DND-41 (cell line): ENCODE measurements around the gene OR14I1.

ENCODE experiments used
- ATAC-seq: fragments of 200-7000 bp; cut with Tn5 transposase; 3 replicates; pipeline ENCODE4 v1.9.1; 2021; ENCODE audit warnings: low read depth; ENCODE audit not compliant: insufficient read depth
- DNase-seq: peaks from one replicate; pipeline ENCODE4 v3.0.0-alpha.2; 2020
- H2AFZ ChIP-seq: 2 replicates; pipeline ENCODE4 v1.6.0; 2012; ENCODE audit warnings: low read depth, low read length
- H3K27ac ChIP-seq: 2 replicates; pipeline ENCODE4 v1.5.1; 2012; ENCODE audit warnings: low read length, inconsistent platforms
- H3K27me3 ChIP-seq: fragments of 200-600 bp; sonication (generic); 2 replicates; pipeline ENCODE4 v1.6.0; 2012; ENCODE audit warnings: low read length, mild to moderate bottlenecking, inconsistent platforms; ENCODE audit not compliant: insufficient read depth, poor library complexity
- H3K36me3 ChIP-seq: 2 replicates; pipeline ENCODE4 v1.5.1; 2012; ENCODE audit warnings: low read length, inconsistent platforms; ENCODE audit not compliant: insufficient read depth
- H3K4me1 ChIP-seq: 2 replicates; pipeline ENCODE4 v1.5.1; 2012; ENCODE audit warnings: mild to moderate bottlenecking, low read length; ENCODE audit not compliant: insufficient read depth
- H3K4me2 ChIP-seq: 2 replicates; pipeline ENCODE4 v1.6.0; 2012; ENCODE audit warnings: mild to moderate bottlenecking, moderate library complexity, low read length, inconsistent platforms; ENCODE audit not compliant: insufficient read depth
- H3K4me3 ChIP-seq, 2 experiments: fragments of 200-600 bp in 1 of 2; shearing (Covaris generic) in 1 of 2; 2 replicates each; pipeline ENCODE4 v1.5.1; 2012 to 2016; ENCODE audit warnings: inconsistent platforms in 2 of 2, low read length in 2 of 2, mild to moderate bottlenecking in 2 of 2, low read depth in 1 of 2, moderate library complexity in 1 of 2
- H3K79me2 ChIP-seq: 2 replicates; pipeline ENCODE4 v1.6.0; 2012; ENCODE audit warnings: low read length, inconsistent platforms; ENCODE audit not compliant: insufficient read depth
- H3K9ac ChIP-seq: 2 replicates; pipeline ENCODE4 v1.6.0; 2012; ENCODE audit warnings: low read depth, mild to moderate bottlenecking, inconsistent platforms, low read length, moderate library complexity
- H3K9me3 ChIP-seq: 2 replicates; pipeline ENCODE4 v1.5.1; 2012; ENCODE audit warnings: low read length, moderate library complexity, mild to moderate bottlenecking, inconsistent platforms; ENCODE audit not compliant: insufficient read depth, severe bottlenecking
- H4K20me1 ChIP-seq: 2 replicates; pipeline ENCODE4 v1.6.0; 2012; ENCODE audit warnings: low read length; ENCODE audit not compliant: insufficient read depth
- CTCF ChIP-seq: IDR thresholded peaks from 2 replicates; pipeline ENCODE4 v1.5.1; 2012; ENCODE audit warnings: borderline replicate concordance, low read length, moderate library complexity, mild to moderate bottlenecking; ENCODE audit not compliant: poor library complexity, severe bottlenecking; ENCODE audit errors: extremely low read depth
- EZH2 ChIP-seq: IDR thresholded peaks from 3 replicates; pipeline ENCODE4 v1.6.1; 2012; ENCODE audit warnings: borderline replicate concordance, low read depth, mild to moderate bottlenecking, moderate library complexity, low read length, inconsistent platforms; ENCODE audit not compliant: severe bottlenecking

OR14I1 gene

GRCh38 chr1:248688527-248689298 lies 13.9 kb downstream of the OR14I1 start:
- Histone ChIP-seq H3K36me3 (no peaks in the 10 kb centered on the region), H3K4me2 (no peak overlapping the region), H3K27ac (no peak overlapping the region), H3K27me3 (no peaks in the 10 kb centered on the region), H3K9me3 (no peaks in the 10 kb centered on the region), H2AFZ (no peak overlapping the region), H3K9ac (no peak overlapping the region), H3K4me3 (no peak overlapping the region), H3K4me1 (no peaks in the 10 kb centered on the region), H4K20me1 (no peaks in the 10 kb centered on the region), H3K79me2 (no peaks in the 10 kb centered on the region)
- DNase-seq, result no peak
- TF ChIP-seq EZH2 (no peak), CTCF (no peak)
- no peak for ATAC-seq

- no peak overlapping the region for H2AFZ ChIP-seq
- no peak overlapping the region for H3K4me2 ChIP-seq
- no peaks in the 10 kb centered on the region for H3K79me2 ChIP-seq
- no peak overlapping the region for H3K9ac ChIP-seq
- H3K27me3 ChIP-seq, result no peaks in the 10 kb centered on the region
- no peak overlapping the region for H3K27ac ChIP-seq
- ATAC-seq, result peak; percentile 76
- no peaks in the 10 kb centered on the region for H4K20me1 ChIP-seq
- H3K9me3 ChIP-seq, result no peaks in the 10 kb centered on the region
- H3K4me3 ChIP-seq, result no peak overlapping the region
- H3K36me3 ChIP-seq, result no peaks in the 10 kb centered on the region
- TF ChIP-seq CTCF (peak; percentile 59), EZH2 (no peak)
- peak; percentile 19 for DNase-seq
- no peaks in the 10 kb centered on the region for H3K4me1 ChIP-seq
These were observed 15.8 kb downstream of the OR14I1 start for GRCh38 chr1:248686815-248687214.

GRCh38 chr1:248681651-248682050 lies 20.9 kb downstream of the OR14I1 start:
- no peaks in the 10 kb centered on the region for H3K79me2 ChIP-seq
- H3K9ac ChIP-seq, result no peak overlapping the region
- ATAC-seq (no peak), DNase-seq (no peak)
- H4K20me1 ChIP-seq, result no peaks in the 10 kb centered on the region
- H3K27me3 ChIP-seq, result no peaks in the 10 kb centered on the region
- H3K36me3 ChIP-seq, result no peaks in the 10 kb centered on the region
- no peaks in the 10 kb centered on the region for H3K9me3 ChIP-seq
- H3K4me1 ChIP-seq, result no peaks in the 10 kb centered on the region
- no peak overlapping the region for H3K27ac ChIP-seq
- no peak overlapping the region for H2AFZ ChIP-seq
- no peak overlapping the region for H3K4me2 ChIP-seq
- TF ChIP-seq CTCF, result no peak
- no peak overlapping the region for H3K4me3 ChIP-seq
